H9 (cell line): ENCODE measurements around the gene ADGB. TPM values are rescaled to one million over a fixed set of nuclear protein-coding genes. Genes with fewer than 3 reads are reported as not detected.

Experiments
- DNase-seq: peaks from one replicate; pipeline ENCODE4 v3.0.0-alpha.2; 2017
- H2AFZ ChIP-seq: one replicate; pipeline ENCODE4 v1.6.1; 2013; ENCODE audit warnings: mild to moderate bottlenecking, low read length, control low read depth, moderate library complexity
- H2AK5ac ChIP-seq: 2 replicates; pipeline ENCODE4 v1.6.1; 2013; ENCODE audit warnings: low read length, control low read depth, mixed read lengths; ENCODE audit not compliant: insufficient read length
- H2BK120ac ChIP-seq: one replicate; pipeline ENCODE4 v1.6.1; 2013; ENCODE audit warnings: low read depth, mild to moderate bottlenecking, low read length, control low read depth, inconsistent platforms; ENCODE audit not compliant: poor library complexity, severe bottlenecking
- H2BK12ac ChIP-seq: 2 replicates; pipeline ENCODE4 v1.6.1; 2013; ENCODE audit warnings: low read length, control low read depth, mixed read lengths, low read depth; ENCODE audit not compliant: insufficient read length
- H2BK15ac ChIP-seq: 2 replicates; pipeline ENCODE4 v1.6.1; 2013; ENCODE audit warnings: low read depth, low read length, control low read depth
- H2BK20ac ChIP-seq: one replicate; pipeline ENCODE4 v1.6.1; 2013; ENCODE audit warnings: low read depth, mild to moderate bottlenecking, low read length, control low read depth, inconsistent platforms; ENCODE audit not compliant: poor library complexity, severe bottlenecking
- H2BK5ac ChIP-seq: 2 replicates; pipeline ENCODE4 v1.6.1; 2013; ENCODE audit warnings: low read length, control low read depth, mixed read lengths; ENCODE audit not compliant: insufficient read length
- H3K14ac ChIP-seq: 2 replicates; pipeline ENCODE4 v1.6.1; 2013; ENCODE audit warnings: low read length, control low read depth; ENCODE audit not compliant: insufficient read depth
- H3K18ac ChIP-seq: 2 replicates; pipeline ENCODE4 v1.6.1; 2013; ENCODE audit warnings: low read depth, mild to moderate bottlenecking, mixed read lengths, low read length, control low read depth; ENCODE audit not compliant: insufficient read length
- H3K23ac ChIP-seq: 2 replicates; pipeline ENCODE4 v1.6.1; 2013; ENCODE audit warnings: low read length, control low read depth, mixed read lengths, low read depth; ENCODE audit not compliant: insufficient read length
- H3K23me2 ChIP-seq: 2 replicates; pipeline ENCODE4 v1.6.1; 2013; ENCODE audit warnings: low read depth, mild to moderate bottlenecking, mixed read lengths, low read length, control low read depth; ENCODE audit not compliant: insufficient read length, poor library complexity, severe bottlenecking
- H3K27ac ChIP-seq: 2 replicates; pipeline ENCODE4 v1.5.1; 2013; ENCODE audit warnings: low read length, control low read depth, mixed read lengths, low read depth; ENCODE audit not compliant: insufficient read length
- H3K27me3 ChIP-seq: 2 replicates; pipeline ENCODE4 v1.6.1; 2013; ENCODE audit warnings: low read length, control low read depth, inconsistent platforms; ENCODE audit not compliant: insufficient read depth
- H3K4ac ChIP-seq: 2 replicates; pipeline ENCODE4 v1.6.1; 2013; ENCODE audit warnings: low read depth, mild to moderate bottlenecking, control low read depth, inconsistent platforms, low read length, moderate library complexity
- H3K4me1 ChIP-seq: 2 replicates; pipeline ENCODE4 v1.6.1; 2013; ENCODE audit warnings: low read length, control low read depth, inconsistent platforms; ENCODE audit not compliant: insufficient read depth
- H3K4me2 ChIP-seq: 2 replicates; pipeline ENCODE4 v1.6.1; 2013; ENCODE audit warnings: low read length, control low read depth, mixed read lengths; ENCODE audit not compliant: insufficient read length, insufficient read depth
- H3K56ac ChIP-seq: 2 replicates; pipeline ENCODE4 v1.6.1; 2013; ENCODE audit warnings: low read depth, mild to moderate bottlenecking, mixed read lengths, low read length, control low read depth; ENCODE audit not compliant: insufficient read length
- H3K79me1 ChIP-seq: 2 replicates; pipeline ENCODE4 v1.6.1; 2013; ENCODE audit warnings: low read depth, mild to moderate bottlenecking, moderate library complexity, low read length, control low read depth, inconsistent platforms; ENCODE audit not compliant: insufficient read depth, poor library complexity, severe bottlenecking
- H3K79me2 ChIP-seq: 2 replicates; pipeline ENCODE4 v1.6.1; 2013; ENCODE audit warnings: low read length, control low read depth, inconsistent platforms; ENCODE audit not compliant: insufficient read depth
- H3K9ac ChIP-seq: 2 replicates; pipeline ENCODE4 v1.6.1; 2013; ENCODE audit warnings: low read length, control low read depth, mixed read lengths; ENCODE audit not compliant: insufficient read length; ENCODE audit errors: extremely low read depth
- H3K9me3 ChIP-seq: one replicate; pipeline ENCODE4 v1.6.1; 2013; ENCODE audit warnings: low read depth, low read length, inconsistent platforms; ENCODE audit not compliant: control insufficient read depth
- H3T11ph ChIP-seq: one replicate; pipeline ENCODE4 v1.6.1; 2013; ENCODE audit warnings: mild to moderate bottlenecking, low read length, control low read depth, inconsistent platforms
- H4K20me1 ChIP-seq: one replicate; pipeline ENCODE4 v1.6.1; 2013; ENCODE audit not compliant: control insufficient read depth, insufficient read length, insufficient read depth
- H4K5ac ChIP-seq: 2 replicates; pipeline ENCODE4 v1.6.1; 2013; ENCODE audit warnings: low read depth, mild to moderate bottlenecking, mixed read lengths, low read length, control low read depth; ENCODE audit not compliant: insufficient read length
- H4K8ac ChIP-seq: replicated peaks from 2 replicates; pipeline ENCODE4 v1.6.1; 2013; ENCODE audit warnings: low read length, control low read depth, mixed read lengths, low read depth; ENCODE audit not compliant: insufficient read length
- H4K91ac ChIP-seq: 2 replicates; pipeline ENCODE4 v1.6.1; 2013; ENCODE audit warnings: low read depth, mild to moderate bottlenecking, moderate library complexity, mixed read lengths, low read length, control low read depth; ENCODE audit not compliant: insufficient read length
- H3K27ac Mint-ChIP-seq, 3 experiments: 2 replicates in 2 of 3; 3 replicates in 1 of 3; pipeline ENCODE4 v1.8.0; 2020 to 2021; ENCODE audit warnings: mixed read lengths in 3 of 3, mild to moderate bottlenecking in 1 of 3, moderate library complexity in 1 of 3
- H3K27me3 Mint-ChIP-seq: 2 replicates; pipeline ENCODE4 v1.8.0; 2021; ENCODE audit warnings: low read depth, mild to moderate bottlenecking, moderate library complexity, mixed read lengths
- H3K36me3 Mint-ChIP-seq, 3 experiments: 2 replicates in 2 of 3; 3 replicates in 1 of 3; pipeline ENCODE4 v1.8.0; 2020 to 2021; ENCODE audit warnings: low read depth in 3 of 3, mixed read lengths in 3 of 3; ENCODE audit not compliant: insufficient read depth in 1 of 3
- H3K4me1 Mint-ChIP-seq, 2 experiments: 2 replicates each; pipeline ENCODE4 v1.8.0; 2020; ENCODE audit warnings: mixed read lengths in 2 of 2
- H3K4me3 Mint-ChIP-seq, 2 experiments: 2 replicates in 1 of 2; 3 replicates in 1 of 2; pipeline ENCODE4 v1.8.0; 2020 to 2021; ENCODE audit warnings: mild to moderate bottlenecking in 2 of 2, mixed read lengths in 2 of 2, moderate library complexity in 1 of 2
- H3K9me3 Mint-ChIP-seq, 2 experiments: 2 replicates in 1 of 2; 3 replicates in 1 of 2; pipeline ENCODE4 v1.8.0; 2020; ENCODE audit warnings: mild to moderate bottlenecking in 2 of 2, mixed read lengths in 2 of 2, moderate library complexity in 1 of 2
- CTCF ChIP-seq: fragments of 200-600 bp; sonication (generic); conservative IDR thresholded peaks from 3 replicates; pipeline ENCODE4 v1.8.0; 2021; ENCODE audit warnings: antibody characterized with exemption, mild to moderate bottlenecking
- WGBS: extraction: QIAGEN DNeasy Blood & Tissue Kit; methylation state at CpG from one replicate; pipeline ENCODE4 v1.1.7; 2013; ENCODE audit warnings: missing lambda C conversion rate, low lambda C conversion rate, mixed read lengths; ENCODE audit not compliant: insufficient read length; ENCODE audit errors: extremely low coverage; 5-methylcytosine and 5-hydroxymethylcytosine counted together
- total RNA-seq: library from RNA; stranded (reverse); gene quantifications from 2 replicates; pipeline ENCODE4 v1.2.1, GENCODE V29; 2021

ADGB gene
- total RNA-seq, 1 experiment from 2014 or later: not detected

- Mint-ChIP-seq H3K4me3 (no peak overlapping the region), H3K4me1 (peaks cover 10 to 15% of the 10 kb centered on the region in 2 experiments), H3K27ac (peak overlapping the region in 1 of 3 experiments; percentile 59; a peak in 1 of 7 replicates), H3K36me3 (peaks cover 0 to under 1% (median 0%) of the 10 kb centered on the region in 3 experiments; a peak in 1 of 7 replicates), H3K9me3 (peaks cover 1 to 3% of the 10 kb centered on the region in 2 experiments; a peak in 2 of 5 replicates), H3K27me3 (no peaks in the 10 kb centered on the region)
- Histone ChIP-seq H3K4me1 (no peaks in the 10 kb centered on the region; the same call in 1 of the 2 replicates), H2AK5ac (no peak overlapping the region), H3K79me2 (no peaks in the 10 kb centered on the region), H3T11ph (no peak overlapping the region), H4K8ac (no peak overlapping the region), H3K4ac (no peak overlapping the region), H2AFZ (no peak overlapping the region), H3K79me1 (no peaks in the 10 kb centered on the region), H3K18ac (no peak overlapping the region), H3K4me2 (no peak overlapping the region), H3K23ac (no peak overlapping the region), H3K27me3 (no peaks in the 10 kb centered on the region), H3K9ac (no peak overlapping the region), H2BK5ac (no peak overlapping the region), H4K5ac (no peak overlapping the region), H4K20me1 (no peaks in the 10 kb centered on the region), H3K27ac (no peak overlapping the region), H3K23me2 (no peaks in the 10 kb centered on the region), H2BK120ac (no peak overlapping the region), H2BK12ac (no peak overlapping the region), H2BK20ac (no peak overlapping the region), H3K56ac (no peak overlapping the region), H4K91ac (no peak overlapping the region), H3K14ac (no peak overlapping the region), H2BK15ac (no peak overlapping the region), H3K9me3 (no peaks in the 10 kb centered on the region)
- no peak for DNase-seq
- WGBS: no CpG with 5 or more reads among the region's 2 CpGs
- TF ChIP-seq CTCF: no peak
Measured at GRCh38 chr6:146666909-146667308, 68.1 kb downstream of the ADGB start.
